Osteoblast (primary cell): ENCODE data around the gene GALNT4. TPM values are rescaled to one million over a fixed set of nuclear protein-coding genes. Genes with fewer than 3 reads are reported as not detected.

Source experiments
- DNase-seq: peaks from one replicate; pipeline ENCODE4 v3.0.0; 2011; ENCODE audit warnings: low spot score, mixed read lengths; ENCODE audit not compliant: insufficient read length; ENCODE audit errors: missing footprints
- H2AFZ ChIP-seq: 2 replicates; pipeline ENCODE4 v1.6.0; 2011; ENCODE audit warnings: mild to moderate bottlenecking, low read length
- H3K27ac ChIP-seq: 2 replicates; pipeline ENCODE4 v1.5.1; 2011; ENCODE audit warnings: mild to moderate bottlenecking, low read depth, low read length, moderate library complexity
- H3K27me3 ChIP-seq: 2 replicates; pipeline ENCODE4 v1.6.0; 2012; ENCODE audit warnings: mild to moderate bottlenecking, control low read depth, inconsistent platforms, low read length, moderate library complexity; ENCODE audit not compliant: insufficient read depth
- H3K36me3 ChIP-seq: 2 replicates; pipeline ENCODE4 v1.5.1; 2011; ENCODE audit warnings: mild to moderate bottlenecking, low read length, control low read depth, moderate library complexity; ENCODE audit not compliant: insufficient read depth
- H3K4me1 ChIP-seq: 2 replicates; pipeline ENCODE4 v1.5.1; 2011; ENCODE audit warnings: mild to moderate bottlenecking, low read length, control low read depth, moderate library complexity; ENCODE audit not compliant: insufficient read depth
- H3K4me2 ChIP-seq: 2 replicates; pipeline ENCODE4 v1.6.0; 2011; ENCODE audit warnings: mild to moderate bottlenecking, low read length; ENCODE audit not compliant: insufficient read depth
- H3K4me3 ChIP-seq: fragments of 200-600 bp; sonication (generic); 3 replicates; pipeline ENCODE4 v1.5.1; 2012; ENCODE audit warnings: mild to moderate bottlenecking, low read length, inconsistent platforms; ENCODE audit not compliant: insufficient read depth
- H3K79me2 ChIP-seq: 2 replicates; pipeline ENCODE4 v1.6.0; 2012; ENCODE audit warnings: mild to moderate bottlenecking, low read length, control low read depth, inconsistent platforms; ENCODE audit not compliant: insufficient read depth
- H3K9me3 ChIP-seq: 2 replicates; pipeline ENCODE4 v1.5.1; 2011; ENCODE audit warnings: low read depth, low read length, control low read depth
- H4K20me1 ChIP-seq: 2 replicates; pipeline ENCODE4 v1.6.0; 2012; ENCODE audit warnings: mild to moderate bottlenecking, low read length, control low read depth; ENCODE audit not compliant: insufficient read depth
- total RNA-seq: library from RNA; depleted of rRNA; stranded (reverse); fragments of >200 nt; gene quantifications from 2 replicates; pipeline ENCODE4 v1.2.3, GENCODE V29; 2012
- TF ChIP-seq, protein P1 (sequence below): IDR thresholded peaks from 2 replicates; pipeline ENCODE4 v1.5.1; 2011; ENCODE audit warnings: mild to moderate bottlenecking, low read depth, low read length, moderate library complexity; ENCODE audit errors: extremely low read depth

The GALNT4 gene
- total RNA-seq, 1 donor = 9.4 TPM

GRCh38 chr12:89525305-89525823, 768 bp upstream of the GALNT4 start:
- peaks cover 6% of the 10 kb centered on the region for H3K36me3 ChIP-seq
- DNase-seq = peak; percentile 81
- peaks cover 20% of the 10 kb centered on the region for H3K4me1 ChIP-seq
- peak overlapping the region; percentile 94 for H3K4me3 ChIP-seq
- no peaks in the 10 kb centered on the region for H3K9me3 ChIP-seq
- TF ChIP-seq, protein P1, sequence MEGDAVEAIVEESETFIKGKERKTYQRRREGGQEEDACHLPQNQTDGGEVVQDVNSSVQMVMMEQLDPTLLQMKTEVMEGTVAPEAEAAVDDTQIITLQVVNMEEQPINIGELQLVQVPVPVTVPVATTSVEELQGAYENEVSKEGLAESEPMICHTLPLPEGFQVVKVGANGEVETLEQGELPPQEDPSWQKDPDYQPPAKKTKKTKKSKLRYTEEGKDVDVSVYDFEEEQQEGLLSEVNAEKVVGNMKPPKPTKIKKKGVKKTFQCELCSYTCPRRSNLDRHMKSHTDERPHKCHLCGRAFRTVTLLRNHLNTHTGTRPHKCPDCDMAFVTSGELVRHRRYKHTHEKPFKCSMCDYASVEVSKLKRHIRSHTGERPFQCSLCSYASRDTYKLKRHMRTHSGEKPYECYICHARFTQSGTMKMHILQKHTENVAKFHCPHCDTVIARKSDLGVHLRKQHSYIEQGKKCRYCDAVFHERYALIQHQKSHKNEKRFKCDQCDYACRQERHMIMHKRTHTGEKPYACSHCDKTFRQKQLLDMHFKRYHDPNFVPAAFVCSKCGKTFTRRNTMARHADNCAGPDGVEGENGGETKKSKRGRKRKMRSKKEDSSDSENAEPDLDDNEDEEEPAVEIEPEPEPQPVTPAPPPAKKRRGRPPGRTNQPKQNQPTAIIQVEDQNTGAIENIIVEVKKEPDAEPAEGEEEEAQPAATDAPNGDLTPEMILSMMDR = no peak
- no peaks in the 10 kb centered on the region for H3K27me3 ChIP-seq
- H3K27ac ChIP-seq = peak overlapping the region; percentile 81
- H2AFZ ChIP-seq = peak overlapping the region; percentile 99
- H3K4me2 ChIP-seq = peak overlapping the region; percentile 82
- peaks cover 40% of the 10 kb centered on the region for H3K79me2 ChIP-seq
- H4K20me1 ChIP-seq = no peaks in the 10 kb centered on the region

- Histone ChIP-seq H2AFZ (peak overlapping the region; percentile 99), H3K4me2 (peak overlapping the region; percentile 82), H3K9me3 (no peaks in the 10 kb centered on the region), H3K79me2 (peaks cover 42% of the 10 kb centered on the region), H3K36me3 (peaks cover 6% of the 10 kb centered on the region), H3K27ac (peak overlapping the region; percentile 81), H3K27me3 (no peaks in the 10 kb centered on the region), H3K4me3 (peak overlapping the region; percentile 94), H3K4me1 (peaks cover 20% of the 10 kb centered on the region), H4K20me1 (no peaks in the 10 kb centered on the region)
- DNase-seq = peak; percentile 83
- TF ChIP-seq, protein P1 = no peak
These were observed 604 bp downstream of the GALNT4 start for GRCh38 chr12:89523843-89524540.

DNA sequence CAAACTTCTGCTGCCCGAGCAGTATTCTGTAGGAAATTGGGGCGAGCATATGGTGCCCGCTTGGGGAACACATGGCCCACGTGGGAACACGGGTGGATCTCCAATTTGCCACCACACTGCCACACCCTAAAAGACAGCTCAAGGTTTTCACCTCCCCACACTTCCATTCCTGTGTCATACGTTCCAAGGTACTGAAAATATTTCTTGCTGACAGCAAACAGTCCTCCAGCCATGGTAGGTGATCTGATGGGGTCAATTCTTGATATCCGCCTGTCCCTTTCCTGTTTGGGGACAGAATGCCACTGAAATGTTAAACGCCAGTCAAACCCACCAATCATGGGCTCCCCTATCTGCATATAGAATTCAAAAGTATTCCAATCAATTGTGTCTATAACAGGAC, 1.2 kb downstream of the GALNT4 start:
- Histone ChIP-seq H3K27me3 (no peaks in the 10 kb centered on the region), H3K27ac (peak overlapping the region; percentile 20), H3K79me2 (peaks cover 42% of the 10 kb centered on the region), H3K4me1 (peaks cover 20% of the 10 kb centered on the region), H4K20me1 (no peaks in the 10 kb centered on the region), H2AFZ (no peak overlapping the region), H3K4me3 (peak overlapping the region; percentile 94), H3K9me3 (no peaks in the 10 kb centered on the region), H3K4me2 (peak overlapping the region; percentile 82), H3K36me3 (peaks cover 6% of the 10 kb centered on the region)
- no peak for DNase-seq
- TF ChIP-seq, protein P1 = no peak

DNA sequence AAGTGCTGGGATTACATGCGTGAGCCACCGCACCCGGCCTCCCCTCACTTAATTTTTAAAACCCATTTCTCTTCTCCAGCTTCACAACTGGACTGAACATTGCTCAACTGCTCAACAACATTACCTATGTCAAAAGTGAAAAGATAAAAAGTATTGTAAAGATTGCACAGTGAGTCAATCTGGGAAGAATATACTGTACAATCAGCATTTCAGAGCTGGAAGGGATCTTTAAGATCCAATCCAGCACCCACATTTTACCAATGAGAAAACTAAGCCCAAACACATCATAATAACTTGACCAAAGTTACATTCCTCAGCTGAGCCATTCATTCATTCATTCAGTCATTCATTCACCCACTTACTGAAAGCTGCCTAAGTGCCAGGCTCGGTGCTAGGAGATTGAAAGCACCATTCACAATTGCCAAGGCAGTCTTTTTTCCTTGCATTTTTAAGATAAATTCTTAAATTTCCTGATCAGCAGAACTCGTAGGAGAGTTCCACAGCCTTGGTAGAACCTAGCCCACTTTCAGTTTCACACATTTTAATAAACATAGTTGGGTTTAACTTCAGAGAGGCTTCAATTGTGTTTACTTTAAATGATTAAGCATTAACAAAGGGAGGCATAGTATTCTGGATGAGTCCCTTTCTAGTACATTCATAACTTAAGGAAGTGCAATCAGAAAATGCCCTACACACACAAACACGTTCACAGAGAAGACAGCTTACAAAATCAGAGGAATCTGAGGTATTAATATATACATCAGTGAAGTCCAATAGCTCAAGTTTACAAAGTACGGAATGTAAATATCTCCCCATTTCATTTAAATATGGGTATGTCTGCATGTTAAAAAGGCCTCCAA, 3.0 kb downstream of the GALNT4 start:
- H3K9me3 ChIP-seq = no peaks in the 10 kb centered on the region
- no peak overlapping the region for H3K27ac ChIP-seq
- peaks cover 46% of the 10 kb centered on the region for H3K79me2 ChIP-seq
- H2AFZ ChIP-seq = no peak overlapping the region
- peak; percentile 67 for DNase-seq
- H3K4me2 ChIP-seq = peak overlapping the region; percentile 74
- TF ChIP-seq, protein P1 = no peak
- H3K36me3 ChIP-seq = peaks cover 6% of the 10 kb centered on the region
- no peaks in the 10 kb centered on the region for H4K20me1 ChIP-seq
- peak overlapping the region; percentile 37 for H3K4me3 ChIP-seq
- H3K4me1 ChIP-seq = peaks cover 19% of the 10 kb centered on the region
- no peaks in the 10 kb centered on the region for H3K27me3 ChIP-seq
